Midbrain (tissue), 1 donor: ENCODE data around the gene APBA1.

ENCODE experiments used
- DNase-seq: peaks from one replicate; lab custom pipeline; 2025; lab: John Stamatoyannopoulos, UW

APBA1 gene

DNA sequence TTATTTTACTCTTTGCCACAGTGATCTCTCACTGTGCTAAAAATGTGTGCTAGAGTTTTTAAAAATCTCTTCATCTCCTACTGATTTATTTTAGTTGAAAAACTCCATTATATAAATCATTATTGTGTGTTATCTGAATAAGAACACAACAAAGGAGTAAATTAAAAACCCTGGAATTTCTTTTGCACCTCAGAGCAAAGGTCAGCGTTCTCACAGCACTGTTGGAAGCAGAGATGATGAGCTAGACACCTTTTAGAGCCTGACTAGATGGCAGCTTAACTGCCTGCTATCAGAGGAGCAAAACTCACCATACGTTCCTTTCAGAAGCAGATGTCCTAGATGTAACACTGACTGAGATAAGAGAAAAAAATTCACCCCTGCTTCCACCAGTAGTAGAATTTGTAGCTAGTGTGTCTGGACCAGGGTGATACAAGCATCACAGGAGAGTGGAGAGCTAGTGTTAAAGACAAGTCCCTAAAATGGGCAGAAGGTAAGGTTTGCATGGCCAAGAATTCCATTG, 200.0 kb downstream of the APBA1 start:
- DNase-seq: no peak

DNA sequence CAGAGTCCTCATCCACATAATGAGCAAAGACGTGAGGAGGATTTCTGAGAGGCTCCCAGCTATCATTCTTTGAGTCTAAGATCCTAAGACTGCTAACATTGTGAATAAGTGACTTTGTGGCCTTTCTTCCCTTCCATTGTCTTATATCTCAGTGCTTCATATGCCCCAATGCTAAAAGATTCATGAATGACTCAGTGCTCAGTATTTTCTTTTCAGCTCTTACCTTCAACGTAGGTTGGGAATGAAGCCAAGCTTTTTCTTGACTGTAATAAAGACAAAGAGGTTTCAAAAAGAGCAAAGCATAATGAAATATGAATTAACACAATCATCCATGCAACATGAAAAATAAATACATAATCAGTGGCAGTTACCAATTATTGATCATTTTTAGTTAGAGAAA, 200.7 kb downstream of the APBA1 start:
- no peak for DNase-seq

DNA sequence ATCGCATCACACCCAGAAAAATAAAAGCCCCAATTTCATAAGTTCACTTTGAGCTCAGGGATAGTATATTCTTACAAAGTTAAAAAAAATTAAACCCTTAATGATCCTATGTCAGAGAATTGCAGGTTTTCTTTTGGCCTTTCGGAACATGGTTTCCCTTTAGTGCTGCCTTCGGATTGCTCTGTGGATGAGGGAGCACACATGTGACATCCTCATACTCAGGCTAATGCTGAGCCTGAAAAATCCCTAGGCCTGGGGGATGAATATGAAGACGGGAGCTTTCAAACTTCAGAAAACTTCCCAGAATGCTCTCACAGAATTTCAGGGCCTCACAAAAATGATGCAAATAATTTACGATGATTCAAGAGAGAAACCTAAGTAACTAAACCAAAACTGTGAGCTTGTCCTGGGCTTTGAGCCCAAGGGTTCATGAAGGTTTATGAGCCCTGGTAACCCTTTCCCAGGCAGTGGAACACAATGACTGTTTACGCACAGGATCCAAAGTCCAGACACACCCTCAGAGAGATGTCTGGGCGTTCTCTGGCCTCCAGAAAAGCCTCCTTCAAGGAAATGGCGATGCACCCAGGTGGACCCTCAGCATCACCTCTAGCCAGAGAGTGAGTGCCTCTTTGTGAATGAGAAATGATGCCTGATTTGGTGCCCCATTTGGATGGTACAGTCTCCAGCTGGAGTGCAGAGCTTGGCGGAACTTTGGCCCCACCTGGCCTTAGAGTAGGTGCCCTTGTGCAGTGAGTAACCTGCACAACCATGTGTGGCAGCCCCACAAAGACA, 201.8 kb downstream of the APBA1 start:
- no peak for DNase-seq

DNA sequence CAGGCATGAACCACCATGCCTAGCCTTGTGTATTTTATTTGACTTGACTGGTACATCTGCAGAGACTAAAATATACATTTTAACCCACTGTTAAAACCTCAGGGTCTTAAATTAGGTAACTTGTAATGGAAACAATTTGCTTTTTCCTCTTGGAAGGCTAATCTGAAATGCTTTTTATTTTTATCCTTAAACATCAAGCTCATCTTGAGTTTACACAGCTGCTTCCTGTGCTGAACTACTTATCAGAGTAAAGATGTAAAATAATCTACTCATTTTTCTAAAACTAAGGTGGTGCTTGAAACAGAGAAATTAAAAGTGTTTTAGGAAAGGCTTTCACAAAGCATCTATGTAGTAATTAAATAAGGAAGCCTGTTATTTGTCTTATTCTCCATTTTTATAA, 203.0 kb downstream of the APBA1 start:
- no peak for DNase-seq

DNA sequence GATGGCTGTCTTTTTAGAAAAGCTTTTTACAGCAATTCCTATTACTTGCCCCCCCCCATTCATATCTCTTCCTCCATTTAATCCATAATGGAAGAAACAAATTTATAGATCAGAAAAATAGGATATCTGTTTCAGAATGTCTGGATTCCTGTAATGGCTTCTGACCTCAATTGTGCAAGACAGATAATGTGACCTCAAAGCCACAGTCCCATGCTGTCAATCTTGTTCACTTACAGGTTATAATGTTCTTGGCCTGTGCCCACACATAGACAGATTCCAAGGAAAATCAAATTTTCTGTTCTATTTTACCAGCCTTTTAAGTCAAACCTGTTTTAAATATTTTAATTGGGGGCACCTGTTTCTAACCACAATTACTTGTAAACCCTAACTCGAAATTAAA, 203.8 kb downstream of the APBA1 start:
- no peak for DNase-seq

DNA sequence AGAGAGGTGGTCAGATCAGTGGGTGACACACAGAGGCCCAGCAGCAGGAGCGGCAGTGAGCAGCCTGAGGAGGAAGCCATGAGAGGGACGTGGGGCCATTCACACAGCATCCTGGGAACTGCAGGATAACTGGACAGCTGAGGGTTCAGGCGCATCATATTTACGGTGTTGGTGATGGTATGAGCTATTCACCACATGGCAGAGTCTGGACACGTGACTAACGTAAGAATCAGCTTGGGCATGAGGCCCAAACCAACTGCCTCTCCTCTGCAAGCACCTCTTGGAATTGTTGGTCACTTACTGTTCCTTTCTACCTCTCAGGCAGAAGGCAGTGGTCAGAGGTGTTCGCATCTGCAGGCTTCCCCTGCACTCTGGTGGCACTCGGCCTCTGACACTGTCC, 206.0 kb downstream of the APBA1 start:
- DNase-seq: no peak

DNA sequence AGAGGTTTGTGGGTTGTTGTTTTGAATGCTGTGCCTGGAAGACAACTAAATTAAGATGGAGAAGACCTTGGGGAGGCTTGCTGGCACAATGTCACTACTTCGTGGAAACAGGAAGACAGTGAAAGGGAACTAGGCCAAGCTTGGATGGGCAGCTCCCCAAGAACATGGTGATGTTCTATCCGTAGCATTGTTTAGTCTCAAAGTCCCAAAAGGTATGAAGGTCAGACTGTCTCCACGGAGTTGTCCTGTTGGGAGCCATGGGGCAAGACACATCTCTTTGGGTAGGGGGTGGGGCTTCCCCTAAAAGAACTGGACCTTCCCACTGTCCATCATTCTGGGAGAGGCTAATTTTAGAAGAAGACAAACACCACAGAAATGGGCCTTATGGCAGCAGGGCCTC, 206.7 kb downstream of the APBA1 start:
- no peak for DNase-seq

DNA sequence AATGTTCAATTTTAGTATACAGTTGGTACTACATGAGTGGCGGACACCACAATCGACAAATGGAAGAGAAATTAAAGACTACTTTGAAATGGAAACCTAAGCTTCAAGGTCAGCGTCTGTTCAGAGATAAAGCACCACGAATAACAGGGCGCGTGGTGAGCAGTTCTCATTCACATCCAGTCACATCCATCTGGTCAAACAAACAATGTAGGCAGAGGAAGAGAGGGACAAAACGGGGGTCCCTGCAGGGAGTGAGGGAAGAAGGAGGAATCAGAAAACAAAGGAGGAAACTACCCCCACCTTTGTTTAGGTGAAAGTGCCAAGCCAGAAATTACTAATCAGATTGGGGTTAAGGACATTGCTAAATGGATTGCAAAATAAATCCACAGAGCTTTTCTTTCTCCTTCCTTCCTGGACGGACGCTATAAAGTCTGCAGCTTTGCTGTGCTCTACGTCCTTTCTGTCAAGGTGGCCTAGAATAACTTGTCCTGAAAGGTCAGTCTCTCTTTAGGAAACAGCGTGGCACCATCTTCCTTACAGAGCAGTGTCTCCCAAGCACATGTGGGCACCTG, 208.6 kb downstream of the APBA1 start:
- no peak for DNase-seq

DNA sequence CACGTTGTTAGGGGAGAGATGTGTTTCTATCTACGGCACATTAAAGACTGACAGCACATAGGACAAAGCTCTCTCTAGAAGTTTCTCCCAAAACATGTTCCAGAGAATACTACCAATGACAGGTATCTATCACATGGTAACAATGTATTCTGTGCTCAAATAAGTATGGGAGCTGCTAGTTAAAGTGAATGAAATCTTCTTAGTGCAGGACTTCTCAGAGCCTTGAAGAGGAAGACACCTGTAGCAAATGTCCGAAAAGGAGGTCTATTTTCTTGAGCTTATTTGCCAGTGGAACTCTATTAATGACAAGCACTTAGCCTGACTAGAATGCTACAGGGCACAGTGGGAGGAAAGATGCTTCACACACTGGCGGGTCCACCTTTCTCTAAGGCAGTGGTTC, 209.8 kb downstream of the APBA1 start:
- no peak for DNase-seq

DNA sequence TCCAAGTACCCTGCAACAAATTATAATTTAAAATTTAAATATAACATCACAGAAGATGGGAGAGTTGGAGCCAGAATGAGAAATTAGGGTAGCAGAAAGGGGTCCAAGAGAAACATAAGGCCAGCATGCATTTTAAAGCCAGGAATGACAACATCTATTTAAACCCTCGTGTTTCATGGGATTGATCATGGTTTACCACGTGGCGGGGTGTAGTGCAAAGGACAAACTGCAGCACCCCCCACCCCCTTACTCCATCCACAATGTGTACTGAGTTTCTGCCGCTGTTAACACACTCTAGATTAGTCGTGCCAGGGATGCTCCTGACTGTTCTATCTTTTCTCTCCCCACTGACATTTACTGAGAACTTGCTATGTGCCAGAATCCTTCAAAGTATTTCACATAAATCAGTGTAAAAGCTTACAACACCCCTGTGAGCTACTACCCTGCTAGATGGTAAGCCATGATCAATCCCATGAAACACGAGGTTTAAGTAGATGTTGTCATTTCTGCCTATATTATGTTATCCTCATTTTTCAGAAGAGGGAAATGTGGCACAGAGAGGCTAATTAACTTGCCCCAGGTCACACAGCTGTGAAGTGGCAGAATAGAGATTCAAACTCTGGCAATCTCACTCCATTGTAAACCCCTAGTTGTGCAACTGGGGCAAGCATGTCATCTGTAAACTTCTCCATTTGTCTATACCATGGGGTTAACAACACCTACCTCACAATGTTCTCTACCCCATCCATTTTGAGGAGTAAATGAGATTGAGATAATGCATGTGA, 210.9 kb downstream of the APBA1 start:
- DNase-seq: no peak

DNA sequence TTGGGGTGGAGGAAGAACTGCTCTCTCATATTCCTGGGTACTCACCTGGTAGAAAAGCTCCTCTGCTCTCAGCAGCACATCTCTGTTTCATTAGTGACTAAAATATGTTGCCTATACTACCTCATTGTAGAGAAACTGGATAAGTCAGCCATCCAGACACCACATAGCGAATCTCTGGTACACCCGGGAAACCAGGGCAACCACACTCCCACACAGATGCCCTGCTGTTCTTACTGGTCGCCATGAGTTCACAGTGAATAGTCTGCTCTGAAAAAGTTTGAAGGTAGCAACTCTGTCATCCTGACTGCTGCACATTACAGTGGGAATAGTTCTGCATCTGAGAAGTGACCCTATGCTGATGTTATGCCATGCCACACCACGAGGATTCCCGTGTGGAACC, 212.2 kb downstream of the APBA1 start:
- no peak for DNase-seq

DNA sequence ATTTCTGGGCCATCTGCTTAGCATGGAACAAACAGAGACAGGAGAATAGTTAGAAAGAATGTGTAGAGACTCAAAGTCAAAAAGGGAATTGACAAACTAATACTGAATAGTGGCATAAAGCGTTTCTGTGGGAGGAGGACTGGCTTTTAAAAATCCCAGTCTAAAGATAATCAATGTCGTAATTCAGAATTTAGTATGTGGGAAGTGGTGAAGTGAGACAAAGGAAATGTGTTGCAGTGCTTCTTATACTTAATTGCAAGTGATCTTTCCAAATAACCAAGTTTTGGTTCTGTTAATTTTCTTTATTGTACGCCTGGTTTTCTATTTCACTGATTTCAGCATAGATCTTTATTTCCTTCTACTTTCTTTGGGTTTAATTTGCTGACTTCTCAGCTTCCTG, 214.0 kb downstream of the APBA1 start:
- DNase-seq: no peak

DNA sequence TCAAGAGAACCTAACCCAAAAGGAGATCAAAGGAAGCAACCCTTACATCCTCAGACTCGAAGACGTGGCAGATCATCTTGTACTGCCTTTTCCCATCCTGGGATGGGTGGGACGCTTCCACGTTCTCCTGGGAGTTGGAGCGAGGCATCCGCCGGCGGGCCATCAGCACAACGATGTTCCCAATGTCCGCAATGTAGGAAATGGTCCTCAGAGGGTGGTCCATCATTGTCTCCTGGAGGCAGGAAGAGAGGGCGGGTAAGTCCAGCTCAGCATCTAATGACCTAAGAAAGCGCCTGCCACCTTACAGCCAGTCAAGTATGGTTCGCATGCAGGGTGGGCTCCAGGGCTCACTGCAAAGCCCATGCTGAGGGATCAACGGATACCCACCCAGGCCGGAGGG, 216.0 kb downstream of the APBA1 start:
- DNase-seq: no peak

DNA sequence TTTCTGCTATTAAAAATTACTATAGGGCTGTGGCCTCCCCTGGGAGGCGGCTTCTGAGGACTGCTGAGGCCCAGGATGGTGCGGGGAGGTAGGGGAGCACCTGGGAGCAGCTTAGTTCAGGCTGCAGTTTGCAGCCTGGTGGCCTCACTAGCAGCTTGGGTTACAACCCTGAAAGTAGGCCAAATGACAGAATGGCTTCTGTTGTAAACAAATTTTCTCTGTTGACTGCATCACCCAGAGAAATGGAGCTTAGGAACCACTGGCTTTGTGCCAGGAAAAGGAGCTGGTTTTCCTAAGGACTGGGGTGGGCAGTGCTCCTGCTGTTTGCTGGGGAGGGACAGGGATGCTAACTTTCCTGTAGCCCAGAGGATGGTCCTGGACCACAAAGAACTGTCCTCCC, 216.9 kb downstream of the APBA1 start:
- no peak for DNase-seq

DNA sequence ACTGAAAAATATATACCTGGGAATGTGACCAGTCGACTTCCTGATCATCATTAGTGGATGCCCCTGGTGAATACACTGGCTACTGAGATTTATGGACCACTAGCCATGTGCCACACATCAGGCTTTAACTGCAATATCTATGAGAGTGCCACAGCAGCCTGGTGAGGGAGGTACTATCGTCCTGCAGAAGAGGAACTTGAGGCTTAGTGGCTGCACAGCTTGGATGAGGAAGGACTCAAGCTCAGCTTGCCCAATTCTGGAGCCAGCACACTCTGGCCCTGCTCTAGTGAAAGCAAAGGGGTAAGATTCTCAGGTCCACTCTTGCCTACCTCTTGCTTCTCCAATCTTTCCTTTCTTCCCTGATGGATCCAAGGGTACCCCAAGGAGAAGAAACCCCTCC, 217.8 kb downstream of the APBA1 start:
- no peak for DNase-seq

DNA sequence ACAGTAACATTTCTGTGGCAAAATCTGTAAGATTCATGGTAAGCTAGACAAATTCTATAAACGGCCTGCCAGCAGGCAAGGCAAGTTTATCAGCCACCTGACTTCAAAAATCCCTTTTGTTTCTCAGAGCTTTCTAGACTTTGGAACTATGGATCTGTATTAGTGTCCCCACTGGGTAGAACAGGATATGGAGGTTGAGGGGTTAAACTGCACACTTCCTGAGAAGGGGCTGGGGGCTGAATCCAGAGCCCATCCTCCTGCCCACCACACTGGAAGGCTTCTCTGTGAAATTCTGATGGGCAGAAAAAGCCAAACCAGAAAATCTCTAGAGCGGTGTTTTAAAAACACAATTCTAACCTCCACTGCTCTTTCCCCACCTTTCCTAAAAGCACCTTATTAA, 218.4 kb downstream of the APBA1 start:
- DNase-seq: no peak

DNA sequence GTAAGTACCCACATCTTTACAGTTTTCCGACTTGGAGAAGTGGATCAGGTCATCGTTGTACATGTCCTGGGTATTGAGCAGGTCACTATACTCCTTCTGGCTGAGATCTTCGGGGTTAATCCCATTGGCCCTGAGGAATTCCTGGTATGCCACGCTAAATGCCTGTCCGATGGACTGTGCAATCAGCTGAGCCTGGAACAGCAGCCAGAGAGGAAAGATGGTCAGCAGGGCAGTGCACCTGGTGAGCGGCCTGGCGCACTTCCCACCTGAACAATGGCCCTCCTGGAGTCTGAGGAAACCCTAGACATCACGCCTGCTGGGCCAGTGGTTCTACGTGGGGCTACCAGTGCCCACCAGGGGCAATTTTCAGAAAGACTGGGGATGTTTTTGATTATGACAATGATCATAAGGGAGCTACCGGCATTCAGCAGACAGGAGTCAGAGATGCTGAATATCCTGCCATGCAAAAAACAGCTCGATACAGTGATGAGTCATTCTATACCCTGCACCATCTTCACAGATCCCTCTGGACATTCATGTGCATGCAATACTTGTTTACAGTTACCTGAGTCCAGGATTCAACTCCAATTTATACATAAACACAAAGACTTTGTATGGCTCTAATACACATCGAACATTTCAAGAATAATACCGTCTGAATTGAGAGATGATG, 219.9 kb downstream of the APBA1 start:
- DNase-seq: no peak

DNA sequence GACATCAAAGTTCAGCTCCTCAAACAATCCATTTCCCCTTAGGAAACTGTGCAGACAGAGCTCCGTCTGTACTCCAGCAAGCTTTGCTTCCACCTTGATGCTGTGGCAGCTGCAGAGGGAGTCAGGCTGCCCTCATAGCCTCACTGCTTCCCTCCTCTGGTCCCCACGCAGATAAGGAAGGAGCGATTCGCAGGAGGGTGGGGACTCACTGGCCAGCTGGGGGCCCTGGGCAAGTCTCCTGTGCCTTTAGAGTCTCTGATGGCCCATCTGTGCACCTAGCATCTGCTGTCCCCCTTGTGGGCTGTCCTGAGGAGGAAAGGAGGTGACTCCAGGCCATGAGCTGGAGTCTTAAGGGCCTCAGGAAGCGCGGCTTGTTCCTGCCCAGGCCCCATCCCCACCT, 225.7 kb downstream of the APBA1 start:
- DNase-seq: no peak

DNA sequence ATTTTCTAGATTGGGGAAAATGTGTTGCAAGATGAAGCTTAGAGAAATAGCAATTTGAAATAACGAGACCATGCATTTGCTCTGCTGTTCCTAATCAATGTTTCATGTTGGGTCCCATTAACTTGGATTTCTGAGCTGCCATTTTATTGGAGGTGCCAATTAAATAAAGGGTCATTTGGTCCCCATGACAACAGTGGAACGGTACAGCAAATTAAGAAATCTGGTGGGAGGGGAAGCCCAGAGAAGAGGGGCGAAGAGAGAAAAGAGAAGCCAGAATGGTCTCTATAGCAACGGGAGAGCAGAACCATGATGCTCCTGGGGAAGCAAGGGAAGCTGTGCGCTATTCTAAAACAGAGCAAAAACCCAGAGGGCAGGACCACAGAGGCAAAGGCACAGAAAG, 226.9 kb downstream of the APBA1 start:
- no peak for DNase-seq

DNA sequence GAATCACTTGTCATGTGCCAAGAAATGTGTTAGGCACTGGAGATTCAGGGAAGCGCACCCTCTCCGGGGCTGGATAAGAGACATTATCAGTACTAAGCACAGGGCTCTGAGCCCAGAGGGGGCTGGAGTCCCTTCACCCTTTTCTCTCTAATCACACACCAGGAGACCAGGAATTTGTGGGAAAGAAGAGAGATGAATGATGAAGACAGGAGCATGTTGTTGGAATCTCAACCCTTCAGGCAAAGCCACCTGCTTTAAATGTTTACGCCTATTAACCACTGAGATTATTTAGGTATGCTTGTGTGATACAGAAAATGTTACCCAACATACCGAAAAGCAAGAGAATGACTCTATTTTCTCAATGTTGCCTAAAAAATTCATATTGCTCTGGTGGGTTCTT, 227.4 kb downstream of the APBA1 start:
- no peak for DNase-seq

DNA sequence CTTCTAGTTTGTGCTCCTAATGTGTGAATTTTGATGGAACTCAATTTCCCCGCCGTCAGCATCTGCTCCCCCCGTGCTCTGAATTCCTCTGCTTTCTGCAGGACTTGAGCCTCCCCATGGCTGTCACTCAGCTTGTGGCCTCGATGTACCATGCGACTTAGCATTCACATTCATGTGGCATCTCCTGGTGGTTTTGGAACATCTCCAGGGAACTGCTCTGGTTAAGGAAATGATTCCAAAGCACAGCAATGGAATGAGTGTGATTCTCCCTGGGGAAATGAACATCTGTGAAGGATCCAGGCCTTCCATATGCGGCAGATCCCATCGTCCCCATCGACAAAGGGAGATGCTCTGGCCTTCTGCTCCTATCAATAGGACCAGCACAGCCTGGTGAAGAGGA, 228.2 kb downstream of the APBA1 start:
- DNase-seq: no peak

DNA sequence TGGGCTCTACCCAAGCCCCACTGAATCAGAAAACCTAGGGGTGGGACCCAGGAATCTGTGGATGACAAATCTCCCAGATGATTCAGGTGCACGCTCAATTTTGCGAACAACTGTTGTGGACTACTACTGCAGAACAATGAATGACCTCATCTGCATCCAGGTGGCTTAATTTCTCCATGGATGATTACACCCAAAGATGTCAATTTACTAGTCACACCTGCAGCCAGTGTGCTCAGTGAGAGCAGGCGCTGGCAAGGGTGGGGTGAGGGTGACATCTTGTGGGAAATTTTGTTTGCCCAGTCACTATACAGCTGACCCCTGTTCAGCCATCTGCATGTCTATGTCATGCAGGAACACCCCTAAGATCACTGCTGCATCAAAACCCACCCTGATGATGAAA, 229.0 kb downstream of the APBA1 start:
- no peak for DNase-seq

DNA sequence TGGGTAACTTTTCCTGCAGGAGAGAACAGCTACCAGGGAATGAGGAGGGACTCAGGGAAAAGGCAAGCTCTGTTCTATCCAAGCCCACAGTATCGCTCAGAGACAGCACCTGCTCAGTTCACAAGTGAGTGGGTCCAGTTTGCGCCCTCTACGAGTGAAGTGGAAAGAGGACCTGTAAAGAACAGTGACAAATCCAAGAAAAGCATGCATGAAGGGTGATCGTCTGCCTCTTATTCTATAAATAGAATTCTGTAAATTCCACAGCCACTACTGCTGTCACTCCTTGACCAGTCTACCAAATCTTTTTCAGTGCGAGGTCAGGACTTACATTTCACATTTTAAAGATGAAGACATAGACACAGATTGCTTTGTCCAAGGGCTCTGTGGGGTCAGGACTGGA, 229.7 kb downstream of the APBA1 start:
- DNase-seq: no peak
